GM12878 (cell line): ENCODE results near the gene DAPK2. TPM values are rescaled to one million over a fixed set of nuclear protein-coding genes. Genes with fewer than 3 reads are reported as not detected.

Experiments used
- ATF3 ChIP-seq: IDR thresholded peaks from 2 replicates; pipeline ENCODE4 v1.6.1; 2011; ENCODE audit warnings: low read depth, mild to moderate bottlenecking, low read length, moderate library complexity, borderline replicate concordance; ENCODE audit errors: extremely low read depth
- CUX1 ChIP-seq: IDR thresholded peaks from 2 replicates; pipeline ENCODE4 v1.6.1; 2012; ENCODE audit warnings: improper control_type of control experiment, low read depth, low read length; ENCODE audit not compliant: insufficient replicate concordance
- EGR1 ChIP-seq, 2 experiments: IDR thresholded peaks; 1 replicate in 1 of 2; 2 replicates in 1 of 2; pipeline ENCODE4 v1.6.1; 2011 to 2012; ENCODE audit warnings: low read depth in 2 of 2, low read length in 2 of 2, borderline replicate concordance in 1 of 2, mild to moderate bottlenecking in 1 of 2, moderate library complexity in 1 of 2
- KAT2A ChIP-seq: conservative IDR thresholded peaks from 2 replicates; pipeline ENCODE4 v1.6.1; 2011; ENCODE audit warnings: low read depth, low read length; ENCODE audit not compliant: control insufficient read depth
- MEF2A ChIP-seq: IDR thresholded peaks from 2 replicates; pipeline ENCODE4 v1.6.1; 2011; ENCODE audit warnings: low read depth, mild to moderate bottlenecking, low read length, moderate library complexity; ENCODE audit not compliant: insufficient read depth
- PAX5 ChIP-seq: IDR thresholded peaks from 2 replicates; pipeline ENCODE4 v1.6.1; 2011; ENCODE audit warnings: low read depth, low read length, borderline replicate concordance
- STAT3 ChIP-seq: IDR thresholded peaks from 2 replicates; pipeline ENCODE4 v1.6.1; 2011; ENCODE audit warnings: low read depth, low read length, improper control_type of control experiment
- ZBTB11 ChIP-seq: fragments of 450-650 bp; formaldehyde crosslinking; IDR thresholded peaks from 2 replicates; pipeline ENCODE4 v1.5.0; 2022; ENCODE audit warnings: mild to moderate bottlenecking, missing genetic modification characterization
- ZBTB33 ChIP-seq: fragments of 450-650 bp; IDR thresholded peaks from 2 replicates; pipeline ENCODE4 v1.6.1; 2017; ENCODE audit warnings: mild to moderate bottlenecking
- ZBTB40 ChIP-seq: fragments of 450-650 bp; IDR thresholded peaks from 2 replicates; pipeline ENCODE4 v1.6.1; 2016; ENCODE audit warnings: mild to moderate bottlenecking, moderate library complexity, borderline replicate concordance
- ZNF24 ChIP-seq: fragments of 450-650 bp; IDR thresholded peaks from 2 replicates; pipeline ENCODE4 v1.6.1; 2017; ENCODE audit warnings: antibody characterized with exemption, mild to moderate bottlenecking
- ZNF274 ChIP-seq: IDR thresholded peaks from one replicate; pipeline ENCODE4 v1.8.0; 2011; ENCODE audit not compliant: insufficient read length, insufficient read depth
- ZNF622 ChIP-seq: fragments of 450-650 bp; IDR thresholded peaks from 2 replicates; pipeline ENCODE4 v1.6.1; 2017; ENCODE audit warnings: mild to moderate bottlenecking, inconsistent platforms
- polyA plus RNA-seq, 11 experiments: library from polyadenylated mRNA; depleted of rRNA in 4 of 11; unstranded in 6 of 11; stranded (reverse) in 5 of 11; fragments of >200 nt; fragmentation: Nextera tagmentation in 4 of 11; fragmentation: Illumina TruSeq in 1 of 11; extraction: Ambion mirVana in 4 of 11; extraction: Trizol in 1 of 11; gene quantifications; 1 replicate in 1 of 11; 2 replicates in 10 of 11; pipeline versions ENCODE4 v1.2.1 to v1.2.3, GENCODE V29; 2011 to 2016; ENCODE audit warnings: inconsistent platforms in 2 of 11, missing spikeins in 2 of 11, low read depth in 1 of 11
- total RNA-seq, 4 experiments: library from RNA; depleted of rRNA in 3 of 4; stranded (reverse); fragments of >200 nt in 3 of 4; fragmentation: Illumina TruSeq in 1 of 4; extraction: Trizol in 1 of 4; gene quantifications; 2 replicates each; pipeline versions ENCODE4 v1.2.1 to v1.2.3, GENCODE V29; 2013 to 2021

DAPK2 gene
- total and polyA plus RNA-seq, 10 of the 15 experiments (the other 5 are each of a cell fraction or from before 2014, with no cell fraction given): 0.69 to 8.4 (median 4.1) TPM

GRCh38 chr15:63896336-63897115, 149.8 kb downstream of the DAPK2 start (continued):
- no peak for TF ChIP-seq ZBTB11 (CRISPR knock-in tag)
- TF ChIP-seq MEF2A: no peak
- TF ChIP-seq CUX1: peak; percentile 66
- no peak for TF ChIP-seq STAT3
- TF ChIP-seq EGR1 (IDR thresholded peaks at IDR 0.05; ENCODE audit: borderline replicate concordance in 1 of 2, low read depth in 2 of 2, low read length in 2 of 2): peak in 1 of 2 experiments; percentile 86; a peak in 2 of 3 replicates
- no peak for TF ChIP-seq ZBTB33
- TF ChIP-seq ZNF274: no peak
- peak; percentile 96 for TF ChIP-seq PAX5
- TF ChIP-seq ZNF24: no peak
- no peak for TF ChIP-seq ZBTB40
- no peak for TF ChIP-seq ATF3
- no peak for TF ChIP-seq ZNF622
- TF ChIP-seq KAT2A: no peak
